HFFc6 (cell line): ENCODE measurements around the gene TSGA10IP. TPM values are rescaled to one million over a fixed set of nuclear protein-coding genes. Genes with fewer than 3 reads are reported as not detected.
"Not testable (repeated sequence)": the region's sequence is repeated elsewhere in the genome, so short reads cannot be mapped to it uniquely, and the experiment has no call there.

Experiments
- DNase-seq: peaks from one replicate; pipeline ENCODE4 v3.0.0-alpha.2; 2018
- H3K27ac Mint-ChIP-seq: 2 replicates; pipeline ENCODE4 v1.8.0; 2020; ENCODE audit warnings: mild to moderate bottlenecking, mixed read lengths
- H3K27me3 Mint-ChIP-seq: 2 replicates; pipeline ENCODE4 v1.8.0; 2021; ENCODE audit warnings: mild to moderate bottlenecking, moderate library complexity, mixed read lengths; ENCODE audit not compliant: insufficient read depth
- H3K36me3 Mint-ChIP-seq: 2 replicates; pipeline ENCODE4 v1.8.0; 2021; ENCODE audit warnings: low read depth, mixed read lengths
- H3K4me1 Mint-ChIP-seq: 2 replicates; pipeline ENCODE4 v1.8.0; 2020; ENCODE audit warnings: low read depth, mixed read lengths
- H3K4me3 Mint-ChIP-seq: 2 replicates; pipeline ENCODE4 v1.8.0; 2020; ENCODE audit warnings: mild to moderate bottlenecking, moderate library complexity, mixed read lengths
- H3K9me3 Mint-ChIP-seq: 2 replicates; pipeline ENCODE4 v1.8.0; 2020; ENCODE audit warnings: mild to moderate bottlenecking, mixed read lengths
- total RNA-seq, 6 experiments: library from RNA; stranded (reverse); fragmentation: NEBNext Ultra II Directional; extraction: Animal tissue kit (Norgen Biotek cat#: 25700); gene quantifications; 2 replicates in 1 of 6; 3 replicates in 5 of 6; pipeline ENCODE4 v1.2.3, GENCODE V29; 2021
- TF ChIP-seq, protein P1 (sequence below): fragments of 200-600 bp; sonication (generic); IDR thresholded peaks from 2 replicates; pipeline ENCODE4 v1.5.0; 2021; ENCODE audit warnings: antibody characterized with exemption, mild to moderate bottlenecking

The TSGA10IP gene
- total RNA-seq, 6 experiments from 2014 or later: 0.23 TPM; not detected in 5

- H3K36me3 Mint-ChIP-seq: no peaks in the 10 kb centered on the region
- H3K4me1 Mint-ChIP-seq: peaks cover 6% of the 10 kb centered on the region
- peaks cover 4% of the 10 kb centered on the region for H3K27me3 Mint-ChIP-seq
- H3K9me3 Mint-ChIP-seq: no peaks in the 10 kb centered on the region
- no peak for DNase-seq
- H3K4me3 Mint-ChIP-seq: no peak overlapping the region
- no peak overlapping the region for H3K27ac Mint-ChIP-seq
- TF ChIP-seq, protein P1, sequence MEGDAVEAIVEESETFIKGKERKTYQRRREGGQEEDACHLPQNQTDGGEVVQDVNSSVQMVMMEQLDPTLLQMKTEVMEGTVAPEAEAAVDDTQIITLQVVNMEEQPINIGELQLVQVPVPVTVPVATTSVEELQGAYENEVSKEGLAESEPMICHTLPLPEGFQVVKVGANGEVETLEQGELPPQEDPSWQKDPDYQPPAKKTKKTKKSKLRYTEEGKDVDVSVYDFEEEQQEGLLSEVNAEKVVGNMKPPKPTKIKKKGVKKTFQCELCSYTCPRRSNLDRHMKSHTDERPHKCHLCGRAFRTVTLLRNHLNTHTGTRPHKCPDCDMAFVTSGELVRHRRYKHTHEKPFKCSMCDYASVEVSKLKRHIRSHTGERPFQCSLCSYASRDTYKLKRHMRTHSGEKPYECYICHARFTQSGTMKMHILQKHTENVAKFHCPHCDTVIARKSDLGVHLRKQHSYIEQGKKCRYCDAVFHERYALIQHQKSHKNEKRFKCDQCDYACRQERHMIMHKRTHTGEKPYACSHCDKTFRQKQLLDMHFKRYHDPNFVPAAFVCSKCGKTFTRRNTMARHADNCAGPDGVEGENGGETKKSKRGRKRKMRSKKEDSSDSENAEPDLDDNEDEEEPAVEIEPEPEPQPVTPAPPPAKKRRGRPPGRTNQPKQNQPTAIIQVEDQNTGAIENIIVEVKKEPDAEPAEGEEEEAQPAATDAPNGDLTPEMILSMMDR: no peak
These were observed 2.4 kb downstream of the TSGA10IP start for GRCh38 chr11:65947603-65948125.

- not testable (repeated sequence) for H3K27me3 Mint-ChIP-seq, H3K36me3 Mint-ChIP-seq, H3K4me3 Mint-ChIP-seq, H3K27ac Mint-ChIP-seq, H3K4me1 Mint-ChIP-seq, DNase-seq, H3K9me3 Mint-ChIP-seq
These were observed 5.4 kb downstream of the TSGA10IP start for GRCh38 chr11:65950711-65951110.

GRCh38 chr11:65951641-65952040, 6.4 kb downstream of the TSGA10IP start:
- not testable (repeated sequence) for DNase-seq, H3K27me3 Mint-ChIP-seq, H3K27ac Mint-ChIP-seq, H3K36me3 Mint-ChIP-seq, H3K9me3 Mint-ChIP-seq, H3K4me1 Mint-ChIP-seq, H3K4me3 Mint-ChIP-seq

- H3K27me3 Mint-ChIP-seq: peaks cover under 1% of the 10 kb centered on the region; the same call in 1 of the 2 replicates
- DNase-seq: no peak
- H3K27ac Mint-ChIP-seq: no peak overlapping the region
- no peaks in the 10 kb centered on the region for H3K9me3 Mint-ChIP-seq
- TF ChIP-seq, protein P1: no peak
- H3K4me3 Mint-ChIP-seq: no peak overlapping the region
- no peaks in the 10 kb centered on the region for H3K36me3 Mint-ChIP-seq
- peaks cover 6% of the 10 kb centered on the region; the same call in 1 of the 2 replicates for H3K4me1 Mint-ChIP-seq
These were observed 6.8 kb downstream of the TSGA10IP start for GRCh38 chr11:65952052-65952521.

DNA sequence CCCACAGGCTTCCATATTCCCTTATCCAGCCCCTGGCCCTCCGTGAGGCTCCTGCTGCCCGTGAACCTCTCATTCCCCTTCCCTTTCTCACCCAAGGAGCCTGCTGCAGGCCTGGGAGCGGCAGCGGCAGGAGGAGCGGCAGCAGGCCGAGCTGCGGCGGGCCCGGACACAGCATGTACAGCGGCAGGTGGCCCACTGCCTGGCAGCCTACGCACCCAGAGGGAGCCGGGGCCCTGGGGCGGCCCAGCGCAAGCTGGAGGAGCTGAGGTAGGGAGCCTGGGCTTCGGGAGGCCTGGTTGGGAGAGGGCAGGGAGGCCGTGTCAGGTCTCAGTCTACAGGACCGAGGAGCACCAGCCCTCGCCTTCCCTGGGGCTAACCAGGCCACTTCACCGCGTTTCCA, 8.2 kb downstream of the TSGA10IP start:
- no peaks in the 10 kb centered on the region for H3K9me3 Mint-ChIP-seq
- no peaks in the 10 kb centered on the region for H3K27me3 Mint-ChIP-seq
- peaks cover 6% of the 10 kb centered on the region; the same call in 1 of the 2 replicates for H3K4me1 Mint-ChIP-seq
- DNase-seq: no peak
- H3K4me3 Mint-ChIP-seq: no peak overlapping the region
- no peaks in the 10 kb centered on the region for H3K36me3 Mint-ChIP-seq
- H3K27ac Mint-ChIP-seq: no peak overlapping the region
- TF ChIP-seq, protein P1: no peak

DNA sequence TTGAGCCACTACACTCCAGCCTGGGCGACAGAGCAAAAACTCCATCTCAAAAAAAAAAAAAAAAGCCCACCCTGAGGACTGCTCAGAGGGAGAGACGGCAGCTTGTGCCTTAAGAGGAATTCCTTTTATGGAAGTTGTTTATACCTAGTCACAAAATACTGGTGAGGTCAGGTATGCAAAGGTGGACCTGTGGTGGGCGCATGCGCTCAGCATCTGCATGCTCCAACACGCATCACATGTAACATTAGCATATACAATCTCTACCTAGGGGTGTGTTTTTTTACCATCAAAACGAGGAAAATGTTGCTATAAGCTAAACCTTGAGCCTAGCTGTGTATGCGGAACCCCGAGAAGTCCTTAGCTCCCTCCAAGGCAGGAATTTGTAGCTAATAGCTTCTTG, 9.5 kb downstream of the TSGA10IP start:
- H3K4me1 Mint-ChIP-seq: no peaks in the 10 kb centered on the region
- TF ChIP-seq, protein P1: no peak
- H3K4me3 Mint-ChIP-seq: no peak overlapping the region
- no peaks in the 10 kb centered on the region for H3K9me3 Mint-ChIP-seq
- H3K27me3 Mint-ChIP-seq: no peaks in the 10 kb centered on the region
- DNase-seq: no peak
- no peak overlapping the region for H3K27ac Mint-ChIP-seq
- no peaks in the 10 kb centered on the region for H3K36me3 Mint-ChIP-seq

DNA sequence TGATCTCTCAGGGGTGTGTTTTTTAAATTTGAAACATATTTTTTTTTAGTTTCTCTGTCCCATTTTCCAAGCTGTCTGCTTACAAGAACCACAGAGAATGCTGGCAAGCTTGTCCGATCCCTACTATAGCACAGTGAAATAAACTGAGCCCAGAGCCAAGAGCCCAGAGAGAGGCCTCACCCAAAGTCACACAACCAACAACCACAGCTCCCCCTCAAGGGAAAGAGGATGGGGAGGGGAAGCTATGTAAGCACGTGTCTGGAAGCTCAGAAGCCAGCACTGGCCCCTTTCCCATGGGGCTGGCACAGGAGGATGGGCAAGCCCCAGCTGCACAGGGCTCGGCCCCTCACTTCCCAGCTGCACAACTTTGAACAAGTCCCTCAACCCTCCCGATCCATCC, 13.0 kb downstream of the TSGA10IP start:
- Mint-ChIP-seq H3K36me3 (peaks cover 5% of the 10 kb centered on the region), H3K4me3 (no peak overlapping the region), H3K27me3 (no peaks in the 10 kb centered on the region), H3K9me3 (no peaks in the 10 kb centered on the region), H3K27ac (no peak overlapping the region), H3K4me1 (peaks cover 18% of the 10 kb centered on the region)
- no peak for DNase-seq
- TF ChIP-seq, protein P1: no peak
